K562 (cell line): ENCODE results near the gene SLC8A1. TPM values are rescaled to one million over a fixed set of nuclear protein-coding genes. Genes with fewer than 3 reads are reported as not detected.

Experiments
- BRD9 ChIP-seq: fragments of 450-650 bp; IDR thresholded peaks from 2 replicates; pipeline ENCODE4 v1.6.1; 2018; ENCODE audit warnings: low read depth; ENCODE audit not compliant: partially characterized antibody
- CHD7 ChIP-seq: fragments of 200-600 bp; sonication (generic); IDR thresholded peaks from one replicate; pipeline ENCODE4 v1.6.1; 2012; ENCODE audit warnings: mild to moderate bottlenecking, low read depth, low read length, inconsistent platforms
- MAX ChIP-seq: sonication (generic); formaldehyde crosslinking; IDR thresholded peaks from 2 replicates; pipeline ENCODE4 v1.9.0; 2022; ENCODE audit warnings: mild to moderate bottlenecking, missing genetic modification reagents
- polyA plus RNA-seq, 8 experiments: library from polyadenylated mRNA; depleted of rRNA in 4 of 8; stranded (reverse) in 5 of 8; unstranded in 3 of 8; fragments of >200 nt; fragmentation: Nextera tagmentation in 2 of 8; fragmentation: Illumina TruSeq in 1 of 8; extraction: Ambion mirVana in 2 of 8; extraction: Trizol in 1 of 8; gene quantifications; 2 replicates each; pipeline versions ENCODE4 v1.2.1 to v1.2.3, GENCODE V29; 2011 to 2014; ENCODE audit warnings: inconsistent platforms in 1 of 8, missing spikeins in 1 of 8
- total RNA-seq, 7 experiments: library from RNA; depleted of rRNA in 6 of 7; stranded (reverse); fragments of >200 nt in 6 of 7; fragmentation: Illumina TruSeq in 2 of 7; extraction: Trizol in 2 of 7; gene quantifications; 2 replicates each; pipeline versions ENCODE4 v1.2.1 to v1.2.3, GENCODE V29; 2011 to 2021; ENCODE audit warnings: low replicate concordance in 1 of 7

The SLC8A1 gene
- total and polyA plus RNA-seq, 9 of the 15 experiments (the other 6 are each of a cell fraction or from before 2014, with no cell fraction given), result not detected

DNA sequence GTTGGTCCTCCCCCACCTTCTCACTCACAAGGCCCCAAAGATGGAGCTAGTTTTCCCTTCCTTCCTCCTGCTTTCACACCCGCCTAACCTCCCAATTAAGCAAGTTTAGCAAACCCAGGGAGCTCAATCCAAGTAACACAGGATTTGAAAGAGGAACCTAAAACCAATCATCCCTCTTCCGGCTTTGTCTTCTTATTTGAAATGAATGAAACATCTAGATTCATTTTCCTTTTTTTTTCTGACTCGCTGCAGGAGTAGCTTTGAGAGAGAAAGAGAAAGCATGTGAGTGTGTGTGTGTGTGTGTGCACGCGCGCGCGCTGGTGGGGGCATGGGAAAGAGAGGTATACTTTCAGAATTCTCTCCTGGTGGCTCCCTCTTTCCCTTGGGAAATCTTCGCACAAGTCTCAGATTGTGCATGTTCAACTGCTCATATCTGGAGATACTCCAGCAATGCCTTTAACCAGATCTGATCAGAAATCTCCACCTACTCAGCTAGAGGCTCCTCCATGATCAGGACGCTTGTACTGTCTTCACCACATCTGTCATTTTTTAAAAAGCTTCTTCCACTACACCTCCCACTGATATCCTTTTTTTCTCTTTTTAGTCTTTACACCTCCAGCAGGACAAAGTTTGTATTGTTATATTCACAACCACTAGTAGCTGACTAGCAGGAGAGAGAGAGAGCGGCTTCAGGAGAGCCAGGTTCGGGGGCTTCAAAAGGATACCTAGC lies 1.7 kb downstream of the SLC8A1 start (continued):
- no peak for TF ChIP-seq CHD7
- TF ChIP-seq MAX (CRISPR knock-in tag), result no peak
- TF ChIP-seq BRD9, result no peak
